ENCODE data around the gene TMEM145. TPM values are rescaled to one million over a fixed set of nuclear protein-coding genes. Genes with fewer than 3 reads are reported as not detected.

Gene TMEM145
- total RNA-seq, 2 donors from 2014 or later: 0.94 TPM; not detected in 1

DNA sequence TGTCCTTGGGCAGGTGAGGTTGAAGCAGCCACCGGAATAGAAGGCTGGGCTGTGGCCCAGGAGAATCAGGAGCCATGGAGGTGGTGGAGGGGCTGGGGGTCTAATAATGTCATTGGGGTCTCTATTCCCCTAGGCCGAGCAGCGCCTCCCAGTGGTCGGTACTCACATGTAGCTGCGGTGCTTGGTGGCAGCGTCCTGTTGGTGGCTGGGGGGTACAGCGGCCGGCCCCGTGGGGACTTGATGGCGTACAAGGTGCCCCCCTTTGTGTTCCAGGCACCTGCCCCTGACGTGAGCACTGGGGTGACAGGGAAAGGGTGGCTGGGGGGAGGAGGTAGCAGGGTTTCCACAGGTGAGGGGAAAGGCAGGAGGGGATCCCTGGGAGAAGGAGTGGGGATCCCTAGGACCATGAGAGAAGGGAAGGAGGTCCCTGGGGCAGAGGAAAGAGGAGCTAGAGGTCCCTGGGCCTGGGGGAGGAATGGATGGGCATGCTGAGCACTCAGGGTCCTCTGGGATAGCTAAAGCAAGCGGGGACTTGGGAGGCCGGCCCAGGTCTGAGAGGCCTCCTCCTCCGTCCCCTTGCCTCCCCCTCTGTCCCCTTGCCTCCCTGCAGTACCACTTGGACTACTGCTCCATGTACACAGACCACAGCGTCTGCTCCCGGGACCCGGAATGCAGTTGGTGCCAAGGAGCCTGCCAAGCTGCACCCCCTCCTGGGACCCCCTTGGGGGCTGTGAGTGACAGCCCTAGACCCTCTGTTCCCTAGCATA, 30.4 kb downstream of the TMEM145 start:
- H3K27me3 ChIP-seq: no peaks in the 10 kb centered on the region
- H3K27ac ChIP-seq: no peak overlapping the region
- no peak for DNase-seq (ENCODE audit: low spot score)
- TF ChIP-seq CTCF (IDR thresholded peaks at IDR 0.05): no peak
- H3K4me1 ChIP-seq: no peaks in the 10 kb centered on the region
- H3K9me3 ChIP-seq: no peaks in the 10 kb centered on the region
- H3K4me3 ChIP-seq: no peak overlapping the region
- peaks cover 19% of the 10 kb centered on the region for H3K36me3 ChIP-seq

GRCh38 chr19:42344336-42344893, 31.3 kb downstream of the TMEM145 start:
- Histone ChIP-seq H3K27ac (no peak overlapping the region), H3K4me1 (no peaks in the 10 kb centered on the region), H3K9me3 (no peaks in the 10 kb centered on the region), H3K36me3 (peaks cover 19% of the 10 kb centered on the region), H3K4me3 (no peak overlapping the region), H3K27me3 (no peaks in the 10 kb centered on the region)
- no peak for TF ChIP-seq CTCF (IDR thresholded peaks at IDR 0.05)
- no peak for DNase-seq (ENCODE audit: low spot score)

- Histone ChIP-seq H3K4me3 (no peak overlapping the region), H3K36me3 (peaks cover 19% of the 10 kb centered on the region), H3K4me1 (no peaks in the 10 kb centered on the region), H3K9me3 (no peaks in the 10 kb centered on the region), H3K27ac (no peak overlapping the region), H3K27me3 (no peaks in the 10 kb centered on the region)
- no peak for DNase-seq (ENCODE audit: low spot score)
- no peak for TF ChIP-seq CTCF (IDR thresholded peaks at IDR 0.05)
Observed at GRCh38 chr19:42345191-42345812, 32.2 kb downstream of the TMEM145 start.

GRCh38 chr19:42348211-42348610, 35.1 kb downstream of the TMEM145 start:
- Histone ChIP-seq H3K27ac (no peak overlapping the region), H3K36me3 (peaks cover 20% of the 10 kb centered on the region), H3K4me3 (no peak overlapping the region), H3K4me1 (no peaks in the 10 kb centered on the region), H3K9me3 (no peaks in the 10 kb centered on the region), H3K27me3 (no peaks in the 10 kb centered on the region)
- TF ChIP-seq CTCF (IDR thresholded peaks at IDR 0.05): no peak
- no peak for DNase-seq (ENCODE audit: low spot score)

GRCh38 chr19:42349378-42350107, 36.4 kb downstream of the TMEM145 start:
- Histone ChIP-seq H3K36me3 (peaks cover 18% of the 10 kb centered on the region), H3K4me1 (no peaks in the 10 kb centered on the region), H3K27me3 (no peaks in the 10 kb centered on the region), H3K4me3 (no peak overlapping the region), H3K27ac (no peak overlapping the region), H3K9me3 (no peaks in the 10 kb centered on the region)
- TF ChIP-seq CTCF (IDR thresholded peaks at IDR 0.05): no peak
- no peak for DNase-seq (ENCODE audit: low spot score)

Data from right atrium auricular region (tissue), 2 donors.